ENCODE data around the gene RNF213.

DNA sequence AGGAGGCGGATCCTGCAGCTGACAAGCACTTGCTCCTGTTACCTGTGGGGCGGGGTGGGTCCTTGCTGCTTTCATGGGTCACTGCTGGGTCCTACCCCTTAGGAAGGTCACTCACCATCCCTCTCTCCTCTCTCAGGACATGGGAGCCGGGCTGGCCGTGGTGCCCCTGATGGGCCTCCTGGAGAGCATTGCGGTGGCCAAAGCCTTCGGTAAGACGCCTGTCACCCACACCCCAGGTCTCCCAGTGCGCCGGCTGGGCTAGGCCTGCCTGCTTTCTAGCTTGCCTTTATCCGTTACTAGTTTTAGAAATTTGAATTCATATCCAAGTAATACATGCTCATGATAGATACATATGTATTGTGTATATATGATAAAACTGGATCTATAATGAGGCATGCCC lies 23.3 kb upstream of the RNF213 start:
- TF ChIP-seq POLR2AphosphoS5 (IDR thresholded peaks at IDR 0.05): no peak
- TF ChIP-seq, protein P1, sequence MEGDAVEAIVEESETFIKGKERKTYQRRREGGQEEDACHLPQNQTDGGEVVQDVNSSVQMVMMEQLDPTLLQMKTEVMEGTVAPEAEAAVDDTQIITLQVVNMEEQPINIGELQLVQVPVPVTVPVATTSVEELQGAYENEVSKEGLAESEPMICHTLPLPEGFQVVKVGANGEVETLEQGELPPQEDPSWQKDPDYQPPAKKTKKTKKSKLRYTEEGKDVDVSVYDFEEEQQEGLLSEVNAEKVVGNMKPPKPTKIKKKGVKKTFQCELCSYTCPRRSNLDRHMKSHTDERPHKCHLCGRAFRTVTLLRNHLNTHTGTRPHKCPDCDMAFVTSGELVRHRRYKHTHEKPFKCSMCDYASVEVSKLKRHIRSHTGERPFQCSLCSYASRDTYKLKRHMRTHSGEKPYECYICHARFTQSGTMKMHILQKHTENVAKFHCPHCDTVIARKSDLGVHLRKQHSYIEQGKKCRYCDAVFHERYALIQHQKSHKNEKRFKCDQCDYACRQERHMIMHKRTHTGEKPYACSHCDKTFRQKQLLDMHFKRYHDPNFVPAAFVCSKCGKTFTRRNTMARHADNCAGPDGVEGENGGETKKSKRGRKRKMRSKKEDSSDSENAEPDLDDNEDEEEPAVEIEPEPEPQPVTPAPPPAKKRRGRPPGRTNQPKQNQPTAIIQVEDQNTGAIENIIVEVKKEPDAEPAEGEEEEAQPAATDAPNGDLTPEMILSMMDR (IDR thresholded peaks at IDR 0.05): no peak
